GOT3 (cell line): ENCODE measurements around the gene SUSD3.

ENCODE experiments used
- DNase-seq: peaks from one replicate; lab custom pipeline; 2025; ENCODE audit warnings: mixed read lengths; lab: John Stamatoyannopoulos, UW

SUSD3 gene

DNA sequence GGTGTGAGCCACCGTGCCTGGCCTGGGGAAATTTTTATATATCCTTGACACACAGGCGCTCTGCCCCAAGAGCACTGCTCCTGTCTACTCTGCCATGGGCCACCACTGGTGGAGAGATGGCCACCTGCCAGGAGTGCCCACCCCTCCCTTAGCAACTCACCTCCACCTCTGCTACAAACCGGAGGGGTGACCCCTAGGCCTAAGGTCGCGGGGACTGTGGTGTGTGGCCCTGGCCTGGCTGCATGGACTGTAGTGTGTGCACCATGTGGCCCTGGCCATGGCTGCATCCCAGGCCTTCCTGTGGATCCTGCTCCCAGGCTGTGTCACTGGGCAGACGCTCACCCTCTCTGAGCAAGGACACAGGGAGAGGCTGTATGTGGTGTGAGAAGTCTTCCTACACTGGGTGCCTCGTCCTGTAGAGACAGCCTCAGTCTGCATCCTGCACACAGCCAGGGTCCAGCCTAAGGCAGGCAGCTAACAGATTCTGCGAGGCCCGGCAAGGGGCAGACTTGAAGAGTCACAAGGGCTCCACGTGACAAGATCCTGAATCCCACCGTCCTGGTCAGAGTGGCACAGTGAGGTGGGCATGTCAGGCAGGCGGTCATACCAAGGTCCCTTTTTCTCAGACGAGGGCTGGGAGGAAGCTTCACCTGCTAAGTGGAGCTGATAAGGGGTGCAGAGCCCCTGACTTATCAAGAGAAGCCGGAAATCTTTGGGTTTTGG, 65.2 kb downstream of the SUSD3 start:
- no peak for DNase-seq

DNA sequence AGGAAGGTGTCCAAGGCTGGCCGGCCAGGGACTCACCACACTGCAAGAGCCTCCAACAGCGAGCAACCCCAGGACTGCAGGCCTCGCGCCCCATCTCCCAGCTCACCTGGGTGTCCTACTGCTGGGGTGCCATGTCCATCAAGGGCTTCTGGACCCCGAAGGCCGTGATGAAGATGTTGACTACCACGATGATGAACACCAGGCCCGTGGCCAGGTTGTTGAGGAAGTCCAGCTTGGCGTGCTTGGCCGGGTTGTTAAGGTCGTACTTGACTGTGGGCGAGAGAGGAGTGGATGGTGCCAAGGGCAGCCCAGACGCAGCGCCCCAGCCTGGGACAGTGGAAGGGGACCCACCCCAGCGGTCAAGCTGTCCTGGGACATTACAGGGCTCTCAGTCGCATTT, 66.3 kb downstream of the SUSD3 start:
- DNase-seq: no peak

DNA sequence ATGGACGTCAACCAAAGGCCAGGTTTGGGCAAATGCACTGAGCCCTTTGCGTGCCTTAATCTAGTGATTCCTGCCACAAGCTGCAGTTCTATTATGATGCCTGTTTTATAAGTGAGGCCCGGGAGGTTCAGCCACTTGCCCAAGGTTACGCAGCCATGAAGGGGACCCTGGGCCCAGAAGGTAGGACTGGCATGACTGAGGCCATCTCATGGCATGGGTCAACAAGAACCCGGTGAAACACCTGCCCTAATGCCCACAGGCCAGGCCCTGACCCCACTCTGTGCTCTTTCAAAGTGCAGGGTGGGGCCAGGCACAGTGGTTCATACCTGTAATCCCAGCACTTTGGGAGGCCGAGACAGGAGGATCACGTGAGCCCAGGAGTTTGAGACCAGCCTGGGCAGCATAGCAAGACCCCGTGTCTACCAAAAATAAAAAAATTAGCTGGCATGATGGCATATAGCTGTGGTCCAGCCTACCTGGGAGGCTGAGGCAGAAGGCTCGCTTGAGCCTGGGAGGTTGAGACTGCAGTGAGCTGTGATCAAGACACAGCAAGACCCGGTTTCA, 66.9 kb downstream of the SUSD3 start:
- DNase-seq: no peak

DNA sequence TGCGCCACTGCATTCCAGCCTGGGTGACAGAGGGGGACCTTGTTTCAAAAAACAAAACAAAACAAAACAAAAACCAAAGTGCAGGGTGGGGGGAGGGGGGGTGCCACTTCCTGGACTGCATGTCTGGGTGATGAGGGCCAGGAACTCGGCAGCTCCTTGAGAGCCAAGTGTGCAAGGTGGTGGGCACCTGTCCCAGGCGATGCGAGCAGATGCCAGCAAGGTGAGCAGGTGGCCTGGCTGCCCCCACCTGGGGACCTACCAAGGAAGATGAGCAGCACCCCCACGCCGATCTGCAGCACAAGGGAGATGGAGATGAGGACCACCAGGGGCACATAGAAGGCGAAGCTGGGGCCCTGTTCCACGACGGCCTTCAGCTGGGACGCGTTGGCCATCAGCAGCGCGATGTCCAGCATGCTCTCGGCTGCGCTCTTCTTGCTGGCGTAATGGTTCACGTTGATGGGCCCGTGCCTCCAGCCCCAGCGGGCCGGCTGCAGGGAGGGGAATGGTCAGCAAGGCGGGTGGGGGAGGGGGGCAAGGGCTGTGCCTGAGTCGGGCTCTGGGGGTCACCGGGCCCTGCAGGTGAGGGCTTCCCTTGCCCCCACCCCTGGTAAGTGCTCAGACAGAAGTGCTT, 67.8 kb downstream of the SUSD3 start:
- no peak for DNase-seq

DNA sequence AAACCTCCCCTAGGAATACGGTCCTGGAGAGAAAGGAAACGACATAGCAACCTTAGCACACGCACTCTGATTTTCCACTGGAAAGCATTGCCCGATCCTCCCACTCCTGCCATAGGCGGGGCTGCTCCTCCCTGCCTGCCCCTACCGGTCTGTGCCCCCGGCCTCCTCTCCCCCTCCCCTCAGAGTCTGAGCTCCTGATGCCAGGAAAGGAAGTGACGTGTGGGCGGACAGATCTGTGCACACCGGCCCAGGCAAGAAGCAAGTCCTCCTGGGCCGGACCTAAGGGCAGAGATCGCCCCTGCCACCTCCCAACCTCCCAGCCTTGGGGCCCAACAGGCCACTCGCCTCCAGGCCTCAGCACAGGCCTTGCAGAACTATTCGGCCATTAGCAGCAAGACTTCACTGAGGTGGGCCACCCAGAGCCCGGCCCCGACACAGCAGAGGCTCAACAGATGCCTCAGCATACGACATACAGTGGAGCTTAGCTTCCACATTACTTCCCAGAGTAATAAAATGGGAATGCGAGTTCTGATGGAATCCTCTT, 68.4 kb downstream of the SUSD3 start:
- DNase-seq: no peak

DNA sequence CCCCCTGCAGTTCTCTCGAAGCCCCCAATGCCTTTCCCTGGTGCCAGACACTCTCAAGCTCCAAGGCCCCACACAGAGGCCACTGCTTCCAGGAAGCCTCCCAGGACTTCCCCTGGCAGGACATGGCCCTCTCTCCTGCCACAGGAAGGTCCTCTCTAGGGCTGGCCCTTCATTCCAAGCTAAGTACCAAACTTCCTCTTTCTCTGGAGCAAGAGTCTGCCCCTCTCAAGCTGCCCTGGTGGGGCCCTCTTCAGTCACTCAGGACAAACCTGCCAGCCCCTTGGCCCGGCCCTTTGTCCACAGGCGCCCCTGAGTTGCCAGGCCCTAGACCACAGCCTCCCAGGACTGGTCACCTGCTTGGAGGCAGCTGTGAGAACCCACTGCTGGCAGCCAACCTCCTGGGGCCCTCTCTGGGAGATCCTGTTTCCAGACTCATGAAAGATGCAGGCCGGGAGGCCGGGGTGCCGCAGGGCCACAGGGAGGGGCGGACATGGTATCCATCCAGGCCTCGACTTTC, 69.0 kb downstream of the SUSD3 start:
- DNase-seq: no peak

DNA sequence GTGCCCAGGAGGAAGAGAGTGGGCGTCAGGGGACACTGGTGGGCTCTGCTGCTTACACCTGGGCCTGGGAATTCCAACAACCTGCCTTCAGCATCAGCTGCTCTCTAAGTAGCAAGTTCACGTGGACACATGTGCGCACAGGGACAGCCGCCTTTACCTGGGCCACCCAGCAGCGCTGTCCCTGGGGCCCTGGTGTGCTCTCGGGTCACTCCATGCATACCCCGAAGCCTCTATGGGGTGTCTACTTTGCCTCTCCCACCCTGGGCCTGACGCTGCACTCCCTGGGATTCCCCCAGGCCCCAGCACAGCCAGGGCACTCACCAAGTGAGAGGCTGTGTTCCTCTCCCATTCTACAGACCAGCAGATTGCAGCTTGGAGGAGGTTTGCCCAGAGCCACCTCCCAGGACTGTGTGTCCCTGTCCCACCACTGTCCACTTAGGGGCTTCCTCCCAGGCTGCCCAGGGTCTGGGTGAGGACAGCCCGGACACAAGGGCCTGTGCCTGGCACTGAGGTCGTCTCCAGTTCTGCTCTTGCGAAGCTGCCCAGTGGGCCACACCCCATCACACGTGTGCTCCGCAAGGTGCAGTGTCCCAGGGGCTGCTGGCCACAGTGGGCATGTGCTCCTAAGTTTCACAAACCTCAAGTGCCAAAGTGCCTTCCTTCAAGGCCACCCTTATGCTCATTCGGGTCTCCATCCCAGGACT, 69.7 kb downstream of the SUSD3 start:
- DNase-seq: no peak

DNA sequence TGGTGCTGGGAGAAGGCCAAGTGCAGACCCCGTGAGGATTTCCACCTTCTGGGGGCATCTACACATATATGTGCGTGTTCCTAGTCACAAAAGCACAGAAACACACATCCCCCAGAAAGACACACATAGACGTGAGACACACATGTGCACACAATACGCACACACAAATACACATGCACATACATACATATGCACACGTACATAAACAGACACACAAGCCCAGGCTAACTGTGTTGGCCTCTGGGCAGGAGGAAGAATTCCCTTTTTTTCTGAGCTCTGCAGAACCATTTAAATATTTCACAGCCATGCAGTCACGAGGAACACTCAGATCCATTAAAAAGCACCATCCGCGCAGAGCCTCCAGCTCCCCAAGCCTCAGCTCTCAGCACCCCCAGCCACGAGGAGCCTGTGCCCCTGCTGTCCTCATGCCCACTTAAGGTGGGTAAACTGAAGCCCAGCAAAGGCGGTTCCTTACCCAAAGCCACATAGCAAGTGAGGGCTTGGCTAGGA, 70.3 kb downstream of the SUSD3 start:
- DNase-seq: no peak

DNA sequence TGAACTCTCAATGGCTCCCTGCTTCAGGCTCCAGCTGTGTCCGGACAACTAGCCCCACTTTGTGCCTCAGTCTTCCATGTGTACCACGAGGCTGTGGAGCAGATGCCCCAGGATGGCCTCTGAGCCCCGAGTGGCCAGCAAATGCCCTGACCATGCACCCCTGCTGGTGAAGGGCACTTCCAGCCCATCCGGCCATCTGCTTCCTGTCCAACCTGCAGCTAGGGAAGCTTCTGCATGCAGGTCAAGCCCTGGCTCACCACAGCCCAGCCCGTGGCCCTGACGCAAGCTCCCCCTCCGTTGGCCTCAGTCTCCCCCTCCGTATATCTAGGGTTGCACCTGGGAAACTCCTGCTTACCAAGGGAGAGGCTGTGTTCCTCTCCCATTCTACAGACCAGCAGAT, 70.8 kb downstream of the SUSD3 start:
- DNase-seq: no peak

DNA sequence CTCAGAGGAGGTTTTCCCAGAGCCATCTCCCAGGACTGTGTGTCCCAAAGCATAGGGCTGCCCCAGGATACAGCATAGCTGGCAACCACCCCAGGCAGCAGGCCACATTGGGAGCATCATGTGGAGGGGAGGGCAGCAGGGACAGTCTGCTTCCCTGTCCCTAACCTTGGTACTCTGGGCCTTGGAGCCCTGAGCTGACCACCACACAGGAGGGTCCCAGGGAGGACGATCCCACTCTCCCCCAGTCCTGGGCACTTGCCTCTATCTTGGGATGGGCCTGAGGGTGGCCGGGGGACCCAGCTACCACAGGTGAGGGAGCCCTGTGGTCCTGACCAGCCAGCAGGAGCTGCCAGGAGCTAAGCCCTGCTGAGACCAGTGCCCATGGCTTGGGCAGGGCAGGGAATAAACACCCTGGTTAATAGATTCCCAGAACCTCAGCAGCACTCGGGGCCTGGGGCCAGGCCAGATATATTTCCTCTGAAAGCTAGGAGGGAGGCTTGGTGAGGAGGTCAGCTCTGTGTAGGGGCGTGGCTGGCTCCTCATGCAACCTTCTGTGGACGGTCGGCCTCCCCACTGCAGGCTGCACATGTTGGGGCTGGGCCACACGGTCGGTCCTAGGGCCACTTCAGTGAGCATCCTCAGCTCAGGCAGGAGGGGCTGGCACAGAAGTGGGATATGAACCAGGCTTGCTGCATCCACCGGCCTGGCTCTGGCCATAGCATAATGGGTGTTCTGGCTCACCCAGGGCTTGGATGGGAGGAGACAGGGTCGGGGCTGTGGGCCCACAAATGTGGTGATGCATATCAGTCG, 71.4 kb downstream of the SUSD3 start:
- DNase-seq: no peak

DNA sequence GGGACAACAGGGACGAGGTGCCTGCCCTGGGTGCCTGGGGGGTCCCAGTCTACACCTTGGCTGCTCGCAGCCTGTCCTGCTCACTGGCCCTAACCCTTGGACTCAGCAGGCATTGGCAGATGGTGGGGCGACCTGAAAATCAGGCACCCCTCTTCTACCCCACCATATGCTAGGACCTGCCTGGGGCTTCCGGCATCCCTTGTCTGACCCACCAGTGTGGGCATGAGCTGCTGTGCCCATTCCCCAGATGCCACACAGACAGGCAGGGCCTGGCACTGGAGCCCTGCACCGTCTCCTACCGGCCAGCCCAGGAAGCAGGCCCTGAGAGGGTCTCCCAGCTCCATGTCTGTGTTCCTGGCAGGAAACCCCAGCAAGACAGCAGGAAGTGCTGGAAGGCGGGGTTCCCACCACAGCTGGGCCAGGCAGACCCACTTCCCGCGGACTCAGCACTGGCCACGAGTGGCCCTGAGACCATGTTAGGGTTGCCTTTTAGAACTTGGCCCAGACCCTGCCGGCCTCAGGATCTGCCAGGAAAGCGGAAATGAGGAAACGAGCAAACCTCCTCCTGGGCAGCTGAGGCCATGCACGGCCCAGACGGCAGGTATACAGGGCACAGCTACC, 72.5 kb downstream of the SUSD3 start:
- no peak for DNase-seq

DNA sequence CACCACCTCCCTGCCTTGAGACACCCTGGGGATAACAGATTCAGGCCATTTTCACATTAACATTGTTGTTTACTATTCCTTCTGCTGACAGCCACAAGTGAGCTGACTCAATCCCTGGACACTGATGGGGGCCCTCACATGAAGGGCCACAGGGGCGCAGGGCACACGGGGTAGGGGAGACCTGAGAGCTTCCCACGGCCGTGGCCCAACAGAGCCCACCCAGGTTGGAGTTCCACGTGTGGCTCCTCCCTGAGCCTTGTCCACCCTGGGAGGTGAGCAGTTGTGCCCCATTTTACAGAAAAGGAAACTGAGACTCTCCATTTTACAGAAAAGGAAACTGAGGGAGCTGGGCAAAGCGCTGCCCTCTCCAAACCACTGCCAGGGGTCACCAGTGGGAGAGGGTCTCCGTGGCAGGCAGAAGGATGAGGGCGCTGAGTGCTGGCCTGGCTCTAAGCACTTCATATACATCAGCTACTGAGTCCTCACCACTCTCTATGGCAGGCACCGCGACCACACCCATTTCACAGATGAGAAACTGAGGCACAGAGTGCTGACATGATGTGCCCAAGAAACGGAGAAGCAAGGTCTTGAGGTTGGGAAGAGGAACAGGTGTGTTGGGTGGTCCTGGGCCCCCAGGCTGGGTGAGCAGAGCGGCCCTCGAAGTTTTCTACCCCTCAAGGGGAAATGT, 73.2 kb downstream of the SUSD3 start:
- DNase-seq: no peak

DNA sequence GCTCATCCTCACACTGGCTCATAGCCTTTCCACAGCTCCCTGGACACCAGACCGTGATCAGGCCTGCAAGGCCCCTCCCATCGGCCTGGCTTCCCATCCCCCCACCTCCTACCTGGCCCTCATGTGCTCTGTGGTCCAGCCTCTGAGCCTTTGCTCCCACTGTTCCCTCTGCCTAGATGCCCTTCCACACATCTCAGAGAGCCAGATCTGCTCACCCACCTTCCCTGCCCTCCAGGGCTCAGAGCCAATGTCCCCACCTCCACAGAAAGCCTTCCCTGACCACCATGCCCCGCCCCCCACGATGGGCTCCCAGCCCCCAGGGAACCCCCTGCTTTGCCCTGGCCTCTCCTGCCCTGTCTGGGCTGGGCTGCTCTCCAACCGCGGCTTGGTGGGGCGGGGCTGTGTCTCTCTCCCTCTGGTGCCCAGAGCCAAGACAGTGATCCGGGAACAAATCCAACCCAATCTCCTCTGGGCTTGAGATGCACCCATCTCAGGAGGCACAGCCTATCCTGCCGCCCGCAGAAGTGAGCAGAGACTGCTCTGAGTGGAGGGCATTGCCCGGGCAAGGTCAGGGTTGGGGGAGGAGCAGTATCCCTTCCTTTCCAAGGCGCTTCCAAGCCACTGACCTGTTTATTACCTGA, 73.9 kb downstream of the SUSD3 start:
- no peak for DNase-seq

DNA sequence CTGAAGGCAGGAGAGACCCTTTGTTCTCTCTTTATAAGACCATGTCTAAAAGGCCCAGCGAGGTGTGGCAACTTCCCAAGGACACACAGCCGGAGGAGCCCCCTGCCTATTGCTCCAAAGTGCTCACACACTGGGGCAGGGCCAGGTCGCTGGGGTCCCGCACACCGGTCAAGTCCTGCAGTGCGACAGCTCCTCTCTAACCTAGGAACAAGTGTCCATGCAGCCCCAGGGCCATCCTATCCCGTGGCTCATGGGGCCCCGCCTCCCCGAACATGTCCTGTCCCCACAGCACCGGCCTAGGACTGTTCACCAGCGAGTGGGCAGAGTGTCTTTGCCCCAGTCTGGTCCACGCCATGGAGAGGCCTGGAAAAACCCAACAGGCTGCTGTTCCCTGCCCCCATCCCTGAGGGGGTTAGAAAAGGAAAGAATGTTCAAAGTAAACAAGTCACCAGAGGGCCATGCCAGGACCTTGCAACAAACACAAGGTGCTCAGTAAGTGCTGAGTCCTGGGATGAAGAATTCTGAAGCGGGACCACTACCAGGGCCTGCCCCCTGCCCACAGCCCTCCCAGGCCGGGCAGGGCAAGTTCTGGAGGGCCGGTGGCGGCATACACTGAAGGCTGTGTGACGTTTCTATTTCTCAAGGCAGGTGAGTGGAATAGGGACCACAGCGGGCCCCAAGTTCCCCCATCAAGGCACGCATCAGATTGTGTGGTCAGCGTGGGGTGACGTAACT, 74.6 kb downstream of the SUSD3 start:
- DNase-seq: no peak

DNA sequence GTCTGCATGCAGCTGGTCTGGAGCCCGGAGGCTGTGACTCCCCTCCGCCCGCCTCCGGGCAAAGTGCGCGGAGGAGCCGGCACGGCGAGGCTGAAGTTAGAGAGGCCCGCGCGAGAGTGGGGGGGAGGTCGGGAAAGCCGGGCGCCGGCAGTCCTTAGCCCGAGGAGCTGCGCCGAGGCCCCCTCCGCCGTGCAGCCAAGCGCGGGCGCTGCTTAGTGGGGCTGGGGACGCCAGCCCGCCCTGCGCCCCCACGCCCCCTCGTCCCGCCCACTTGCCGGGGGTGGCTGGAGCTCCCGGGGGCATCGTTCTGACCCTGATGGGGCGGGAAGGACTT, 75.1 kb downstream of the SUSD3 start:
- peak; percentile 12 for DNase-seq

DNA sequence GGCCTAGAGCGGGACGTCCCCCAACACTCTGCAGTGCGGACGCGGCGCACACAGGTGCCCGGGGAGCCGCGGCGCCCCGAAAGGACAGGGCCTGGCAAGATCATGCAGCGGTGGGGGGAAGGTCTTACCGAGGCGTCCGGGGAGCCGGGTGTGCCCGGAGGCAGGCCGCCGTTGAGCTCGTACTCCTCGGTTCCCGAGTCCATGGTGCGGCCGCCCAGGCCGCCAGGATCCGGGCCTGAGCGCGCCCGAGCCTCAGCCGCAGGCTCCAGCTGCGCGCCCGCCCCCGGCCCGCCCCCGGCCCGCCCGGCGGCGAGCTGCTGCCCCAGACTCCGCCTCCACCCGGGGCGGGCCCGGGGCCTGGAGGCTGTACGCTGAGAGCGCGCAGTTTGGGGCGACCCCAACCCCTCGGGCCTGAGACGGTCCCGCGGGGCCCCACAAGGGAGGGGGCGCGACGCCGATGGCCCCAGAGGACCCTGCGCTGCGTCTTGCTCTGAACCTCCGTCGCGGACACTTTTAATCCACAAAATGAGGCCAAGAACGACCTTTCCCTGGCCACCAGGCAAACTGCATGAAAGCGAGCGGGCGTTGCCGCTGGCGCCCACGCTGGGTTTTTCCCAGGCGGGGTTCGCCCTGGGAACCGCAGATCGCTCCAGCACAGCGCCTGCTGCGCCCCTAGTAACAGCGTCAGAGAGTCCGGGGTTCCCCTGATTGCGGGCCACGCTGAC, 75.7 kb downstream of the SUSD3 start, which contains the start of gene NINJ1:
TSS of gene NINJ1 (minus strand) at position 237 of the 725 bp plus-strand sequence. CDS start at position 203, 34 bp downstream.
- no peak for DNase-seq
